ENCODE data around the gene CABLES2. TPM values are rescaled to one million over a fixed set of nuclear protein-coding genes. Genes with fewer than 3 reads are reported as not detected.
"Not testable (repeated sequence)": the region's sequence is repeated elsewhere in the genome, so short reads cannot be mapped to it uniquely, and the experiment has no call there.

The CABLES2 gene
- total RNA-seq, 1 donor from 2014 or later = 18.8 TPM

- intact Hi-C loops (cut with micrococcal nuclease) = no loop called here
These were observed 32.5 kb downstream of the CABLES2 start for GRCh38 chr20:62374331-62375152.

- intact Hi-C loops (cut with micrococcal nuclease) = not testable (repeated sequence)
These were observed 33.4 kb downstream of the CABLES2 start for GRCh38 chr20:62373631-62374179.

GRCh38 chr20:62372042-62372993, 34.8 kb downstream of the CABLES2 start:
- intact Hi-C loops (cut with micrococcal nuclease) = no loop called here

GRCh38 chr20:62371588-62372041, 35.5 kb downstream of the CABLES2 start:
- intact Hi-C loops (cut with micrococcal nuclease) = no loop called here

GRCh38 chr20:62370807-62371587, 36.1 kb downstream of the CABLES2 start:
- intact Hi-C loops (cut with micrococcal nuclease) = no loop called here

GRCh38 chr20:62370115-62370806, 36.8 kb downstream of the CABLES2 start:
- intact Hi-C loops (cut with micrococcal nuclease) = no loop called here

GRCh38 chr20:62369815-62370114, 37.3 kb downstream of the CABLES2 start:
- intact Hi-C loops (cut with micrococcal nuclease) = loop anchor here (5.0 kb wide), 1 partner anchor 67 kb away; the partner anchor contains the start of gene ADRM1

- intact Hi-C loops (cut with micrococcal nuclease) = loop anchor here (5.0 kb wide), 1 partner anchor 67 kb away; the partner anchor contains the start of gene ADRM1
These were observed 37.9 kb downstream of the CABLES2 start for GRCh38 chr20:62368976-62369814.

GRCh38 chr20:62368392-62368975, 38.6 kb downstream of the CABLES2 start:
- intact Hi-C loops (cut with micrococcal nuclease) = loop anchor here (5.0 kb wide), 1 partner anchor 66 kb away; the partner anchor contains the start of gene ADRM1

- intact Hi-C loops (cut with micrococcal nuclease) = loop anchor here (5.0 kb wide), 1 partner anchor 66 kb away; the partner anchor contains the start of gene ADRM1
These were observed 39.3 kb downstream of the CABLES2 start for GRCh38 chr20:62367633-62368391.

- intact Hi-C loops (cut with micrococcal nuclease) = loop anchor here (5.0 kb wide), 1 partner anchor 65 kb away; the partner anchor contains the start of gene ADRM1
These were observed 39.9 kb downstream of the CABLES2 start, which contains the start of gene LAMA5 for GRCh38 chr20:62367136-62367632. Gene LAMA5 (minus strand): TSS chr20:62367312. CDS start chr20:62367245, 67 bp downstream.

GRCh38 chr20:62366370-62367135, 40.5 kb downstream of the CABLES2 start:
- intact Hi-C loops (cut with micrococcal nuclease) = loop anchor here (5.0 kb wide), 1 partner anchor 64 kb away; the partner anchor contains the start of gene ADRM1

- intact Hi-C loops (cut with micrococcal nuclease) = loop anchor here (5.0 kb wide), 1 partner anchor 64 kb away; the partner anchor contains the start of gene ADRM1
These were observed 41.2 kb downstream of the CABLES2 start for GRCh38 chr20:62365814-62366369.

- intact Hi-C loops (cut with micrococcal nuclease) = loop anchor here (5.0 kb wide), 1 partner anchor 63 kb away; the partner anchor contains the start of gene ADRM1
These were observed 42.0 kb downstream of the CABLES2 start for GRCh38 chr20:62364911-62365736.

Data from T-helper 1 cell treated with Interleukin-12 subunit alpha and Interleukin-12 subunit beta and Interleukin-4 antibody, amounts not matched to agents 30 ng/mL and 1 ng/mL, for 36 hours (primary cell).